ENCODE data around the gene MMP17.
"Not testable (repeated sequence)": the region's sequence is repeated elsewhere in the genome, so short reads cannot be mapped to it uniquely, and the experiment has no call there.

Gene MMP17

GRCh38 chr12:131808744-131809371, 19.3 kb upstream of the MMP17 start:
- no peaks in the 10 kb centered on the region for H3K27me3 ChIP-seq
- H3K4me1 ChIP-seq = peaks cover 0 to 4% (median 0%) of the 10 kb centered on the region in 4 donors
- no peak for DNase-seq
- peaks cover 0 to 8% (median 7%) of the 10 kb centered on the region in 3 donors for H3K9me3 ChIP-seq
- intact Hi-C loops (cut with DNase I; ENCODE audit: low total_unique reads) = no loop called here
- no peak overlapping the region for H3K4me3 ChIP-seq
- no peaks in the 10 kb centered on the region for H3K36me3 ChIP-seq
- H3K27ac ChIP-seq = no peak overlapping the region
- TF ChIP-seq CTCF (IDR thresholded peaks at IDR 0.05) = no peak

GRCh38 chr12:131809476-131810254, 18.5 kb upstream of the MMP17 start:
- DNase-seq; H3K4me1 ChIP-seq; H3K27ac ChIP-seq; H3K27me3 ChIP-seq; H3K4me3 ChIP-seq; H3K9me3 ChIP-seq; H3K36me3 ChIP-seq; intact Hi-C loops (cut with DNase I; ENCODE audit: low total_unique reads): not testable (repeated sequence)

GRCh38 chr12:131810726-131811125, 17.5 kb upstream of the MMP17 start:
- no peak for DNase-seq
- Histone ChIP-seq H3K9me3 (peaks cover 0 to 8% (median 7%) of the 10 kb centered on the region in 3 donors), H3K27ac (no peak overlapping the region), H3K4me1 (no peaks in the 10 kb centered on the region), H3K4me3 (no peak overlapping the region), H3K27me3 (no peaks in the 10 kb centered on the region), H3K36me3 (no peaks in the 10 kb centered on the region)
- no peak for TF ChIP-seq CTCF (IDR thresholded peaks at IDR 0.05)
- intact Hi-C loops (cut with DNase I; ENCODE audit: low total_unique reads) = no loop called here

GRCh38 chr12:131815131-131815530, 13.1 kb upstream of the MMP17 start:
- H3K27me3 ChIP-seq = no peaks in the 10 kb centered on the region
- intact Hi-C loops (cut with DNase I; ENCODE audit: low total_unique reads) = no loop called here
- no peaks in the 10 kb centered on the region for H3K36me3 ChIP-seq
- H3K4me1 ChIP-seq = no peaks in the 10 kb centered on the region
- no peak for TF ChIP-seq CTCF (IDR thresholded peaks at IDR 0.05)
- no peak overlapping the region for H3K4me3 ChIP-seq
- H3K9me3 ChIP-seq = peaks cover 0 to 8% (median 7%) of the 10 kb centered on the region in 3 donors
- no peak overlapping the region for H3K27ac ChIP-seq
- no peak for DNase-seq

- DNase-seq = no peak
- TF ChIP-seq CTCF (IDR thresholded peaks at IDR 0.05) = no peak
- H3K36me3 ChIP-seq = no peaks in the 10 kb centered on the region
- H3K4me1 ChIP-seq = no peaks in the 10 kb centered on the region
- no peak overlapping the region for H3K27ac ChIP-seq
- intact Hi-C loops (cut with DNase I; ENCODE audit: low total_unique reads) = no loop called here
- H3K27me3 ChIP-seq = no peaks in the 10 kb centered on the region
- peaks cover 0 to 8% (median 7%) of the 10 kb centered on the region in 3 donors for H3K9me3 ChIP-seq
- no peak overlapping the region for H3K4me3 ChIP-seq
These were observed 11.7 kb upstream of the MMP17 start for GRCh38 chr12:131816495-131816894.

- no peak for TF ChIP-seq CTCF (IDR thresholded peaks at IDR 0.05)
- intact Hi-C loops (cut with DNase I; ENCODE audit: low total_unique reads) = no loop called here
- H3K4me3 ChIP-seq = no peak overlapping the region
- no peak overlapping the region for H3K27ac ChIP-seq
- no peaks in the 10 kb centered on the region for H3K4me1 ChIP-seq
- no peaks in the 10 kb centered on the region for H3K36me3 ChIP-seq
- H3K9me3 ChIP-seq = peaks cover 0 to 8% (median 7%) of the 10 kb centered on the region in 3 donors
- no peaks in the 10 kb centered on the region for H3K27me3 ChIP-seq
- DNase-seq = no peak
These were observed 11.0 kb upstream of the MMP17 start for GRCh38 chr12:131817241-131817640.
